SU-DHL-6 (cell line): ENCODE results near the gene CFAP161.

Source experiments
- H2AFZ ChIP-seq: fragments of 200-600 bp; sonication (generic); 2 replicates; pipeline ENCODE4 v1.6.1; 2014; ENCODE audit warnings: low read depth, mild to moderate bottlenecking, moderate library complexity, mixed read lengths, antibody characterized with exemption, low read length; ENCODE audit not compliant: severe bottlenecking
- H3F3A ChIP-seq: fragments of 200-600 bp; shearing (Covaris generic); 2 replicates; pipeline ENCODE4 v1.6.0; 2016; ENCODE audit warnings: antibody characterized with exemption, mild to moderate bottlenecking; ENCODE audit not compliant: insufficient read depth
- H3K27ac ChIP-seq: fragments of 200-600 bp; sonication (generic); 2 replicates; pipeline ENCODE4 v1.5.1; 2016; ENCODE audit warnings: low read depth, mild to moderate bottlenecking, low read length, moderate library complexity, mixed read lengths
- H3K27me3 ChIP-seq: fragments of 200-600 bp; sonication (generic), shearing (Covaris generic); 2 replicates; pipeline ENCODE4 v1.6.0; 2014; ENCODE audit warnings: mild to moderate bottlenecking, low read length
- H3K36me3 ChIP-seq: fragments of 200-600 bp; sonication (generic); 2 replicates; pipeline ENCODE4 v1.6.1; 2014; ENCODE audit warnings: mild to moderate bottlenecking, low read length, mixed read lengths
- H3K4me2 ChIP-seq: fragments of 300-600, 200-600 bp; shearing (Covaris generic), sonication (generic); 2 replicates; pipeline ENCODE4 v1.6.0; 2014; ENCODE audit warnings: low read length, low read depth, mild to moderate bottlenecking; ENCODE audit not compliant: poor library complexity, severe bottlenecking
- H3K4me3 ChIP-seq: fragments of 200-600 bp; sonication (generic); 2 replicates; pipeline ENCODE4 v1.5.1; 2014; ENCODE audit warnings: antibody characterized with exemption, low read length, mild to moderate bottlenecking, mixed read lengths; ENCODE audit not compliant: insufficient read depth, poor library complexity, severe bottlenecking
- H3K79me2 ChIP-seq: fragments of 200-600 bp; sonication (generic); 2 replicates; pipeline ENCODE4 v1.6.1; 2014; ENCODE audit warnings: mild to moderate bottlenecking, low read length, moderate library complexity; ENCODE audit not compliant: insufficient read depth
- H3K9ac ChIP-seq: fragments of 200-600 bp; sonication (generic); 2 replicates; pipeline ENCODE4 v1.7.0; 2014; ENCODE audit warnings: mild to moderate bottlenecking, low read length
- H3K9me2 ChIP-seq: fragments of 200-600 bp; sonication (generic); replicated peaks from 2 replicates; pipeline ENCODE4 v1.6.1; 2014; ENCODE audit warnings: low read length; ENCODE audit not compliant: insufficient read depth
- H3K9me3 ChIP-seq: fragments of 200-600 bp; sonication (generic); 2 replicates; pipeline ENCODE4 v1.6.1; 2014; ENCODE audit warnings: low read length, mixed read lengths; ENCODE audit not compliant: insufficient read depth
- H4K20me1 ChIP-seq: fragments of 200-600 bp; sonication (generic); 2 replicates; pipeline ENCODE4 v1.6.1; 2014; ENCODE audit warnings: low read depth, mild to moderate bottlenecking, antibody characterized with exemption, low read length, moderate library complexity, mixed read lengths
- CTCF ChIP-seq: fragments of 200-600 bp; sonication (generic); IDR thresholded peaks from one replicate; pipeline ENCODE4 v1.5.1; 2017; ENCODE audit warnings: antibody characterized with exemption, mild to moderate bottlenecking, low read length, moderate library complexity; ENCODE audit not compliant: insufficient read depth, poor library complexity, severe bottlenecking
- EZH2phosphoT487 ChIP-seq: fragments of 200-600 bp; sonication (generic), shearing (Covaris generic); conservative IDR thresholded peaks from 2 replicates; pipeline ENCODE4 v1.6.1; 2018; ENCODE audit warnings: mild to moderate bottlenecking, antibody characterized with exemption, low read length, moderate library complexity, mixed read lengths

CFAP161 gene

GRCh38 chr15:81176291-81176893, 42.3 kb downstream of the CFAP161 start:
- Histone ChIP-seq H4K20me1 (no peaks in the 10 kb centered on the region), H2AFZ (no peak overlapping the region), H3K4me3 (no peak overlapping the region), H3K27ac (no peak overlapping the region), H3K36me3 (no peaks in the 10 kb centered on the region), H3K27me3 (no peaks in the 10 kb centered on the region), H3K9me2 (no peaks in the 10 kb centered on the region), H3K9ac (no peak overlapping the region), H3K9me3 (no peaks in the 10 kb centered on the region), H3F3A (no peaks in the 10 kb centered on the region), H3K79me2 (no peaks in the 10 kb centered on the region), H3K4me2 (no peak overlapping the region)
- no peak for TF ChIP-seq EZH2phosphoT487
- no peak for TF ChIP-seq CTCF

DNA sequence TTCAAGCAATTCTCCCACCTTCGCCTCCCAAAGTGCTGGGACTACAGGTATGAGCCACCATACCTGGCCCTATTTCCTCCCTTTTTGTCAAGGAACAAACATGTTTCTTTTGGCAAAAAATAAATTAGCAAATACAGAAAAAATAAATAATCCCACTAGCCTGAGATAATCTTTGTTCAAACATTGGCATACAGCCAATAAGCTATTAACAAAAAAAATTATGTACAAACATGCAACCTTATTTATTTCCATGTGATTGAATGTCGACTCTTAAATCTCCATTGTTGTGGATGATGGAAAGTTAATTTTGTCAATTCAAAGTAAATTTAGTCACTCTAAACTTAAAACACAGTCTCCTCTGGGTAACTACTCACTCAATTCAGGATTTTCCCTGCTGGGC, 44.3 kb downstream of the CFAP161 start:
- TF ChIP-seq CTCF (no peak), EZH2phosphoT487 (no peak)
- H3F3A ChIP-seq, result no peaks in the 10 kb centered on the region
- no peaks in the 10 kb centered on the region for H3K9me2 ChIP-seq
- H3K4me2 ChIP-seq, result no peak overlapping the region
- no peak overlapping the region for H2AFZ ChIP-seq
- H3K9ac ChIP-seq, result no peak overlapping the region
- no peaks in the 10 kb centered on the region for H3K36me3 ChIP-seq
- H3K27ac ChIP-seq, result no peak overlapping the region
- no peaks in the 10 kb centered on the region for H3K9me3 ChIP-seq
- H3K27me3 ChIP-seq, result no peaks in the 10 kb centered on the region
- H3K4me3 ChIP-seq, result no peak overlapping the region
- no peaks in the 10 kb centered on the region for H3K79me2 ChIP-seq
- no peaks in the 10 kb centered on the region for H4K20me1 ChIP-seq

DNA sequence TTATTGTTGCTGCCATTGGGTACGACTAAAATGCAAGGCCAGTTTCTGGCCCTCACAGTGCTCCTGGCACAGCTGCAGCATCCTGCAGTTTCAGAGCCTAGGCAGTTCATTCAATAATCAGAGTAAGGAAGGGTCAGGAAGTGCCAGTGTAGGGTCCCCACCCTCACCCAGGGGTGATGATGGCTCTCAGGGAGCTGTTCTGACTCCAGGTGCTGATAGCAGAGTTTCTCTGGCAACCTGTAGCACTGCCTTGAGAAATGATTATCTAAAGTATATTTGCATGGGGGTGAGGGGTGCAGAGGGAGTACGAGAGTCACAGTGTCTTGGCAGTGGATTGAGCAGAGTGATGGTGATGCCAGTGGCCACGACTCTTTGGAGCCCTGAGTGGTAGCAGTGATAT, 47.1 kb downstream of the CFAP161 start:
- H3K27ac ChIP-seq, result no peak overlapping the region
- H3K79me2 ChIP-seq, result no peaks in the 10 kb centered on the region

More for the DNA sequence above, 47.1 kb downstream of the CFAP161 start:
- Histone ChIP-seq H4K20me1 (no peaks in the 10 kb centered on the region), H3K9me2 (no peaks in the 10 kb centered on the region), H3K36me3 (no peaks in the 10 kb centered on the region), H3K4me2 (no peak overlapping the region), H2AFZ (no peak overlapping the region), H3K9me3 (no peaks in the 10 kb centered on the region), H3K9ac (no peak overlapping the region), H3K4me3 (no peak overlapping the region), H3F3A (no peaks in the 10 kb centered on the region), H3K27me3 (no peaks in the 10 kb centered on the region)
- TF ChIP-seq EZH2phosphoT487, result no peak
- TF ChIP-seq CTCF, result no peak
